ENCODE results near the gene PTDSS2.

DNA sequence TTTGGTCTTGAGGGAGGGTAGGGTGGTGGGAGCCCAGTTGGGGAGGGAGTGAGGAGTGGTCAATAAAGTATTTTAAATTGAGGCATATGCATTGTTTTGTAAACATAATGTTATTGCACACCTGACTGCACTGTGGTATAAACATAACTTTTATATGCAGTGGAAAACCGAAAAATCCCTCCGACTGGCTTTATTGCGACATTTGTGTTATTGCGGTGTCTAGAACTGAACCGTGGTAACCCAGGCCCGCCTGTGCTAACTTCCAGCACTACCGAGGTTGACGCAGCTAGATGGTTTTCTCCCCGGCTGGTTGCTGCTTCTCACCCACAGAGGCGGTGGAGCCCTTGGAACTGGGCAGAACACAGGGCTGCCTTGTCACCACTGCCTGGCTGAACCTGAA is 64.5 kb downstream of the PTDSS2 start:
- TF ChIP-seq POLR2A (IDR thresholded peaks at IDR 0.05): no peak
- TF ChIP-seq EP300 (IDR thresholded peaks at IDR 0.05): no peak

Data from suprapubic skin (tissue), 2 donors.